T-helper 1 cell treated with Interleukin-12 subunit alpha and Interleukin-12 subunit beta and Interleukin-4 antibody, amounts not matched to agents 30 ng/mL and 1 ng/mL, for 36 hours (primary cell): ENCODE measurements around the gene CEP112. TPM values are rescaled to one million over a fixed set of nuclear protein-coding genes. Genes with fewer than 3 reads are reported as not detected.

Experiments
- intact Hi-C: fragments of 100-400 bp; cut with micrococcal nuclease; formaldehyde crosslinking; loops from one replicate; pipeline ENCODE4 v1.15.1; 2024
- total RNA-seq: library from RNA; stranded (reverse); gene quantifications from 2 replicates; pipeline ENCODE4 v1.2.3, GENCODE V29; 2022

The CEP112 gene
- total RNA-seq, 1 donor from 2014 or later, result 3.0 TPM

DNA sequence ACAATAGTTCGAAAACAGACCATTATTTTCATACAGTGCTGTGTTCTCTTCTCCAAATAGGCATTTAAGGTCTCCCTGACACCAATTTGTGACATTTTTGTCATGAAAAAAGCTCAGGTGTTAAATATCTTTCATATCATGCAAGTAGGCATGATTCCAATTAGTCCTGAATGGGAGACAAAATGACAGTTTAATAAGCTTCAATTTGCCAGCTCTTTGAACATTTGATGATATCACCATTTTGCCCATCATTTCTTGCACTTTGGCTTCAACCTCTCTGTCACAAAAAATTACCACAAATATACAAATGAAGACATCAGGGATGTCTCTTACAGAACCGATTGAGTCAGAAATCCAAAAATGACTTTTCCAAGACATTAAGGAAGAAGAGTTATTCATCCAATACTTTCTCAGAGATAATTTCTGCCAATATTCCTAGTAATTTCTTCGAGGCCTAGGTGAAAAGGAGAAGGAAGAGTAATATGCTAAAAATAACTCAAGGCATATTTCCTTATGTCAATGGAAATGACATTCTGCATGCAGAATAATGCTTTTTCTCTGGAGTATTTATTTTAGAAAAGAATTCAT is 298.1 kb downstream of the CEP112 start:
- intact Hi-C loops, result no loop called here

DNA sequence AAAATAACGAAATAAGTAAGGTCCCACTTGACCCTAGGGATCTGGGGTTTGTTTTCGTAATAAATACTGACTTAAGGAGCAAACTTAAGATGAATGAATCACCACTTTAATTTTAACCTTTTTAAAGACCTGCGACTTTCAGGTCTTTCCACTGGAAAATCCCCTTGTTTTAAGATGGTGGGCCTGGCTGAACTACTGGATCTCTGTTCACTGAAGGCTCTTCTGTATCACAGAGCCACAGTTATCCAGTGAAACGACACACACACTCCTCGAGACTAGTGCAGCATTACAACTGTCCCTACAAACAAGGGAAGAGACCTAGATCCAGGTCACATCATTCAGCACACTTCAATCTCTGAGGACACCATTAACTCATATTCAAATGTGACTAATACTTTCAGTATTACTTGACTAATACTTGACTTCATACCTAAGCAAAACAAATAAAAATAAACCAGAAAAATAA is 299.0 kb downstream of the CEP112 start:
- intact Hi-C loops, result no loop called here

DNA sequence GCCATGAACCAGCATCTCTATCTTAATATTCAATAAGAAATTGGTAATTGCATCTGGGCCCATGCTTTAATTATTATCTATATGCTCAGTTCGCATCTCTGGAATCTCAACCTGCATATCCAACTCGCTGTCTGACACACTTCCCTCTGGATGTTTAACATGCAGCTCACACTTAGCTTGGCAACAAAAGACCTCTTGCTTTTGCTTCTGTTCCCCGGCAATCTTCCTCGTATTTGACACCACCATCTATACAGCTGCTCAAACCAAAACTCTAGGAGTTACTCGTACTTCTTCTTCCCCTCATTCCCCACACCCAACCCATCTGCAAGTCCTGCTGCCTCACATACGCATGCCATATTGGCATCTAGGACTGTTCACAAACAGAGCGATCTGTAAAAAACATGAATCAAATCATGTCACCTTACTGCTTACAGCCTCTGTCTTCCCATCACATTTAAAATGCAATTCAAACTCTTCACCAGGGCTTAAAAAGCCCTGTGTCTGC is 300.6 kb downstream of the CEP112 start:
- intact Hi-C loops, result no loop called here

DNA sequence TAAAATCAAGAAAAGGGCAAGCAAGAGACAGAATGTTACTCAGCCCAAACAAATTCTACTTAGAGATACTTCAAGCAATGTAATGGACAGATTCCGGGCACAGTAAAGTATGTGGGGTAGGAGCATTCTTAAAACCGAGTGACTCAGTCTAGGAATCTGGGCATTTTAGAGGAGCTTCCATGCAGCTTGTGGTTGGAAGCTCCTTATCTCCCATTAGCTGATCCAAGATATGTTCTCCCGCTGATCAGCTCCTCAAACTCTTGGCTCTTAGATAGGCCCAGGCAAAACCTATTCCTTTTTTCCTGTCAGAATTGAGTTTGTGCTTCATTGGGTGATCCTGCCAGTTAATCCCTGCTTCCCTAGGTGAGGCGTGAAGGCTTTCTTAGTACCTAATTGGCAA is 303.3 kb downstream of the CEP112 start:
- intact Hi-C loops, result no loop called here

DNA sequence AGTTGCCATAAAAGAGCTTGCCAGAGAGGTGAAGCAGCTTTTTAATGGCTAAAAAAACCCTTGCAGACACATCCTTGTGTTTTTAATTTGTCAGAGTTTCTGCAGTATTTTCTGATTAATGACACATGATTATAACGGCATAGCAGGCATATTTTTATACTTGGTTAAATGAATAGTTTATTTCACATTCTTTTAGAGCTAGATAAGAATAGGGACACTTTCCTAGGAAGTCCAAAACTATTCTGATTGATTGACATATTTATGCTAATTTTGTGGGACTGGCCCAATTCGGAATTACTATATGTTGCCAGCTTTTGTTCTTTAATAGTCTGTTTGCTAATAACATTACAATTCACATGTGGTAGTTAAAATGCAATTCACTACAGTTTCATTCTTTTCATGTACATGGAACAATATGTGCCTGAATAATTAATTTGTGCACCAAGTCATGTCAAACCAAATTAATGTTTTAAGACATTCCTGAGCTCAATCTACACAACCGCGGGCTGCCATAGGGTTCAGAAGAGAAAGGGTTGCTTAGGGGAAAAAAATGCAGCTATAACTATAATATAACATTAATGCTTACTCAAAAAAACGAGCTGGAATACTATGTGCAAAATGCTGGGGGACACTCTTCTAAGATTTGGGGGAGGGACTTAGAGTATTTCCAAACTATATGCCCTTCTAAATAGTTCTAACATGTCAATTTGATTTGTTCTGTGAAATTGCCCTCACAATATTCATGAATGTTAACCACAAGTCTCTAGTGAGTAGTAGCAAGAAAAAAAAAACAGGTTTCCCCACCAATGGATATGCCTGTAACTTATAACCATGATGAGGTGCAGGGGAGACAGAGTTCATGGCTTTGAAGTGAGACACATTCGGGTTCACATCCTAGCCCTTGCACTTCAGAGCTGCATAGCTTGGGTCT is 305.4 kb downstream of the CEP112 start:
- intact Hi-C loops, result no loop called here

DNA sequence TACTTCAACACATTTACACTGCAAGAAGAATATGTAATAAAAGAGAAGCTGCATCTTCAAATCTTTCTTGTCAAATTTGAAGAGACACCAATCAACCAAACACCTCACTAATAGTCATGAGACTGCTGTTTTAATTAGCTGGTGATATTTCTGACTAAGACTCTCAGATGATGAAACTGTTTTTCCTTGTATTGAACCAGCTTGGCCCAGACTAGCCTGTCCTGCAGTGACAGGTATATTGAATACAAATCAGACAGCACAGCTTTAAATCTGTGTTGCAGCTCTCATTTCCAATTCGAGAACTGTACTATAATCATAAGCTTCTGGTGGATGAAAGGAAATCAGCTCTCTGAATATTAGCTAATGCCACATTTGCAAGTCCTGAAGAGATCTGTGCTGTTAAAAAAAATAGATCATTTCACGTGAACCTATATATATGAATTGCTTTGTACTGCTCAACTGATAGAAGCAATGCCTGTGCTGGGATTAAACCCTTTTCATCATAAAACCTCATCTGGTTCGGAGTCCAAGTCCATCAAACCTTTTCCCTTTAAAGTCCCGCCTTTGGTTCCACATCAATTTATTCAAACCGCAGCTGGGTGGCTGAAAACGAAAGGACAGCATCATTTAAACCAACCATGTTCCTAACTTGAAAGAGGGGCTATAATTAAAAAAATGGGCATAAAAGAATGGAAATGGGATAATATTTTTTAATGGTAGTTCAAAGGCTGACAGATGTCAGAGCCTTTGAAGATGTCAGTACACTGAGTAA is 306.2 kb downstream of the CEP112 start:
- intact Hi-C loops, result no loop called here

DNA sequence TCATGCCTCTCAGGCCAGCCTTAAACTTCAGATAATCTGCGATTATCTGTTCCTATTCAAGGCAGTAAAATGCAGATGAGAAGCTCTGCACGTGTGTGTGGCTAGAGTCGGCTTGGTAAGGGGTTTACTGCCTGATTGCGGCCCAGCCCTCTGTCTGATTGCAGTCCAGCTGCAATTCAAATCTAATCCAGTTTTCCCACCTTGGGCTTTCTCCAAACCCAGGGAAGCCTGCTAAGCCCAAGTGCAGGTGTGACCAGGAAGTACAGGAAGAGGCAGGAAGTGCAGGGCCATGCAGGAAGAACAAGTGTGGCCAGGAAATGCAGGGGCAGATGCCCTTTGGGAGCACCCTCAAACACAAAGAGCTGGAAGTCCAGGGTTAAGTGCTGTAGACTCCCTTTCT is 314.9 kb downstream of the CEP112 start:
- intact Hi-C loops, result no loop called here

DNA sequence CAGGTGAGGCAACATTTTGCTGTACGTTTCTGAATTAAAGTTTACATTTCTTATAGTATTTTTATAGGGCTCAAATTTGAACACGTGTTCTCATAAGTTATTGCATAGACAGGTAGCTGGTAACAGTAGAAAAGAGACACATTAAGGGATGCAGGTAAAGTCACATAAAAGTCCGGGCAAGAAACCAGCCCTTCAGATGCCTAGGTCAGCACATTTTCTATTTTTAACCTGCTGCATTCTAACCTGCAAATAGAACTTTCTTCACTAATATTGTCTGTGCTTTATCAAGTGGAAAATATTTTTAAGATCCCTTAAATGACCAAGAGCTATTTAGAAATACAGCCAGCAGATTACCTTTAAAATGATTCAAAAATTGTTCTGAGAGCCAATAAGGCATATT is 323.1 kb downstream of the CEP112 start:
- intact Hi-C loops, result no loop called here

DNA sequence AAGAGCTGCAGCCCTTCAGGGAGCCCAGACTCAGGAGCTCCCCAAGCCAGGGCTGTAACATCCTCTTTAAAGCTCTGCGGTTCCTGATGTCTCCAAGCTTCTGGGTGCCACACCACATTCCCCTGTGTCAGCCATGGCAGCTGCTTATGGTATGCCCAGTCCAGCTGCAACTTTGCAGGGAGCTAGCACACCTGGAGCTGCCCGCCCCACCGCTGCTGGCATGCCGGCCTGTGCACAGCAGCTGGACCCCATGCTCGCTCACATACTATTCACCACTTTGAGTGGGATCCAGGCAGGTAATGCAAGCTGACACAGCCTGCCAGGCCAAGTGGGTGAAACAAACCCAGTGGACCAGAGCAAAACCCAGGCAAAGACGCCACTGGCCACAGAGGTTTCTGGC is 324.9 kb downstream of the CEP112 start:
- intact Hi-C loops, result no loop called here

DNA sequence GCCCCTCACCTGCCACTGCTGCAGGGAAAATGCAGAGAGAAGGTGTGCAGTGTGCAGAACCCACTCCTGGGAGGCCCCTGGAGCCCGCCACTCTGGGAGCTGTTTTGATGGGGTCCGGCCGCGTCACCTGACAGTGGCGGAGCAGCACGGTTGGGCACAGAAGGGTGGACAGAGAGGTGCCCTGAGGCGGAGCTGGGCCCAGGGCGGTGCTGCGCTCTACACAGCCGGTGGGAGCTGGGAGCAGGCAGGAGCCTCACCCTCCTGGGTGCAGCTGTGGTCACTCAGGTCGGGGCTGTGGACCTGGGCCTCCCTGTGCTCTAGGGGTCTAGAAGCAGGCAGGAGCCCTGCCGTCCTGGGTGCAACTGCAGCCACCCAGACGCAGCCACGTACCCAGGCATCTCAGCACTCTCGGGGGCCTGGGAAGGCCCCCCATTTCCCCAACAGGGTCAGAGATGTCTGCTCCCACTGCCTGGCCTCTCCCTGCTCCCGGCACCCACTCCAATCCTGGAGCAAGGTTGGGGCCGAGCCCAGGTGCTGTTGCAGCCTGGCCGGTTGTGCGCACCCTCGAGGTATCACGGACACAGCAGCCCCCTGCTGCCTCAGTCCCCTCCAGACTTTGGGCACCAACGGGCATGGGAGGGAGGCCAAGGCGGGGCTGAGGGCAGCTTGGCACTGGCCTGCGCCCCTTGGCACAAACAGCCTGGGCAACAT is 326.1 kb downstream of the CEP112 start:
- intact Hi-C loops, result no loop called here

DNA sequence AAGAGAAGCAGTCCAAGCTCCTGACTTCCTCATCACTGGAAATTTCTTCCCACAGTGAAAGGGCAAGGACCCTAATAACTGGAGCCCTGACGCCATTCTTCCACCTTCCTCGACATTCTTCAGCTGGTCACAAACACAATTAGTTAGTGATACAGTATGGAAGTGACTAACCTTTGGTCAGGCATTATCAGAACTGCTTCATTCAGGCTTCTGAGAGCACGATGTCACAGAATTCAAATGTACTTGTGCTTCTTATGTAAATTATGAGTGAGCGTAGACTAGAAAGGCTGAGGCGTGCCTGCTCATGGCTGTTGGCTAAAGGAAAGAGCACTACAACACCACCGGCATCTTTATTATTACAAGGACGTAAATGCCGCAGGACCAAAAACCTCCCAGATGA is 327.5 kb downstream of the CEP112 start:
- intact Hi-C loops, result no loop called here

DNA sequence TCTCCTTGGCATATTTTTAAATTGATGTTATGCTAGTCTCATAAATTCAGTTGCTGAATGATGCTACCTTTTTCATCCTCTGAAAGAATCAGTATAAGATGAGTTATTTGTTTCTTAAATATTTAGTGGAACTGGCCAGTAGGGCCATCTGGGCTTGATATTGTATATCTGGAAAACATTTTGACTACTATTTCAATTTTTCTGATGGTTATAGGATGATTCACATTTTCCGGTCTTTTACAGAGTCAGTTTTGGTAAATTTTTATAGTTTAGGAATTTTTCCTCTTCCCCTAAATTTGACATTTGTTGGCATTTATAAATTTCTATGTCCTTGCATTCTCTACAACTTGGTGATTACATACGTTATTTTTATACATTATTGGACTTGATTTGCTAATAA is 334.2 kb downstream of the CEP112 start:
- intact Hi-C loops, result no loop called here

DNA sequence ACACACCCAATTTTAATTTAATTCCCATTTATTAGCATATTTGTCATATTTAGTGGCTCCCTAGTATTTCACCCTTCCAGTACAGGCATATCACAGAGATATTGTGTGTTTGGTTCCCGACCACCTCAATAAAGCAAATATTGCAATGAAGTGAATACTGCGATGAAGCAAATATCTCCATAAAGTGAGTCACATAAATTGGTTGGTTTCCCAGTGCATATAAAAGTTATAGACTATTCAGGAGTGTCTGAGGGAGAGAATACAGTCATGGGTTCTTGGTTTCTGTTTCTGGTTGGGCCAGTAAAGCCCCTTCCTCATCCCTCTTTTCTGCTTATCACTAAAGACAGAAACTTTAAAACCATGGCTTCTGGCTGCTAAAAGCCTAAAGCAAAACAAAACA is 335.1 kb downstream of the CEP112 start:
- intact Hi-C loops, result no loop called here

DNA sequence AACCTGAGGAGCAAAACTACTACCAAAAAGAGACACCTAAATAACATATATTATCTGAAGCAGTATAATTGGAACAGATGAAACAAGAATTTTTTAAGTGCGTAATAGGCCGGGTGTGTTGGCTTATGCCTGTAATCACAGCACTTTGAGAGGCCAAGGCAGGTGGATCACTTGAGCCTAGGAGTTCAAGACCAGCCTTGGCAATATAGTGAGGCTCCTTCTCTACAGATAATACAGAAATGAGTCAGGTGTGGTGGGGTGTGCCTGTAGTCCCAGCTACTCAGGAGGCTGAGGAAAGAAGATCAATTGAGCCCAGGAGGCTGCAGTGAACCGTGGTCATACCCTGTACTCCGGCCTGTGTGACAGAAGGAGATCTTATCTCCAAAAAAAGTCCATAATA is 336.3 kb downstream of the CEP112 start:
- intact Hi-C loops, result no loop called here

DNA sequence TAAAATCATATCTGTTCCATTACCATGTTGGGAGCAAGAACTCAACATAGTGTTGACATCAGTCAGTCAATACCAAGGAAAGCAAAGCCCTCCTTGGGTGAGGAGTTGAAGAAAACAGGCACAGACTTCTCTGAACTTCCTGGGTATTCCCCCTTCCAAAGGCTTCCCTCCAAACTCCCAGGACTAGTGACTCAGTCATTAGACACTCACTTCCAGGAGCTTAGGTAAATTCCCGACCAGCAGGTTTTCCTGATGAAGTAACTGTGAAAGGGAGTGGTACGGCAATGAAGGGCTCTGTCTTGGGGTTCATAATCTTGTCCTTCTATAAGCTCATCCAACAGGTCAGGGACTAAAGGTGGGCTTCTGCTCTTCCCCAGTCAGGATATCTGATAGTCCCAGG is 336.7 kb downstream of the CEP112 start:
- intact Hi-C loops, result no loop called here

DNA sequence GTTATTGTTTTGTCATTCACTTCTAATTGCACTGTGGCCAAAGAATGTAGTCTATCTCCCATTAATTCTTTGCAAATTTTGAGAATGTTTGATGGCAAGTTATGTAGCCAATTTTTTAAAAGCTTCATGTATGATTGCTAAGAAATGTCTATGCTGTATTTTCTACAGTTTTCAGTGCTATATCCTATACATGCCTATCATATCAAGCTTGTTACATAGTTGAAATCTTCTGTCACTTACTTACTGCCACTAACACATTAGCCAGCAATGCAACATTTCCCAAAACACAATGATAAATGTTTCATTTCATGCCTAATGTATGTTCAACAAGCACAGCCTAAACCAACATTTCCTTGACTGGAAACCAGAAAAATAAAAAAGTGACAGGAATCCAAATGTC is 338.1 kb downstream of the CEP112 start:
- intact Hi-C loops, result no loop called here

DNA sequence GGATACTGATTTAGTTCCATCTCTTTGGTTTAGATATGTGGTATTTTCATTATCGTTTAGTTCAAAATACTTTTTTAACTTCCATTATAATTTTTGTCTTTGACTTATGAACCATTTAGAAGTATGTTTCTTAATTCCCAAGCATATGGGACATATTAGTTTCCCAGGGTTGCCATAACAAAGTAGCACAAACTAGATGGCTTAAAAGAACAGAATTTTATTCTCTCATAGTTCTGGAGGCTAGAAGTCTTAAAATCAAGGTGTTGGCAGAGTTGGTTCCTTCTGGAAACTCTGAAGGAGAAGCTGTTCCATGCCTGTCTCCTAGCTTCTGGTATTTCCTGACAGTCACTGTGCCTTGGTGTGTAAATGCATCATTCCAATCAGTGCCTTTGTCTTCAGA is 339.0 kb downstream of the CEP112 start:
- intact Hi-C loops, result no loop called here

DNA sequence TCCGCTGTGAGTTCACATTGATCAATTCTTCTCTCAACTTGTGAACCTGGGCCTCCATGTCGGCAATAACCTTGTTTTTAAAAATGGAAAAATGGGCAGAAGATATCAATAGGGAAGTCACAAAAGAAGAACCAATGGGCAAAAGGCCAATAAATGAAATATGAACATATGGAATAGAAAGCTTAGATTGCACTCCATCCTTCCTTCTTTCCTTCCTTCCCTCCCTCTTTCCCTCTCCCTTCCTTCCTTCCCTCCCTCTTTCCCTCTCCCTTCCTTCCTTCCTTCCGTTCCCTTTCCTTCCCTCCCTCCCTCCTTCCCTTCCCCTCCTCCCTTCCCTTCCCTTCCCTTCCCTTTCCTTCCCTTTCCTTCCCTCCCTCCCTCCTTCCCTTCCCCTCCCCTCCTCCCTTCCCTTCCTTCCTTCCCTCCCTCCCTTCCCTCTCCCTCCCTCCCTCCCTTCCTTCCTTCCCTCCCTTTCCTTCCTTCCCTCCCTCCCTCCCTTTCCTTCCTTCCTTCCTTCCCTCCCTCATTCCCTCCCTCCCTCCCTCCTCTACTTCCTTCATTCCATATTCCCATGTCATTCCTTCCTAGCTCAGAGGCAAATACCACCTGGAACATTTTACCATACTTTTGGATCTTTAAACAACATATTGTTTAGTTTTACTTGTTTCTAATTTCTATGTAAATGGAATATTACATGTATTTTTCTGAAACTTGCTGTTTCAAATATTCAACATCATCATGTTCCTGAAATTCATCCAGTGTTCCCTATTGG is 339.8 kb downstream of the CEP112 start:
- intact Hi-C loops, result no loop called here

DNA sequence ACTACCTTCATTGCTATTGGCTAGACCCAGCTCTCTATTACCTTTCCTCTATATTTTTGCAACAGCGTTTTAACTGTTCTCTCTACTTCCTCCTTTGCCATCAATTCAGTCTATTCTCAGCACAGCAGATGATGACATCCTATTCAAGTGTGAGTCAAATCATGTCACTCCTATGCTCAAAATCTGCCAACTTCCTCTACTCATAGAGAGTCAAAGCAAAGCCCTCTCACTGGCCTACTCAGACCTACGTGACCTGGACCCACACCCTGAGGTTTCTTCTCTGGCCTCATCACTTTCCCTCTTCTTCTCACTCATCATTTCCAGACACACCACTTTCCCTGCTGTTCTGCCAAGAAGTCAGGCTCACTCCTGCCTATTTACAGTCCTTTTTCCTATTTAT is 341.4 kb downstream of the CEP112 start:
- intact Hi-C loops, result no loop called here

DNA sequence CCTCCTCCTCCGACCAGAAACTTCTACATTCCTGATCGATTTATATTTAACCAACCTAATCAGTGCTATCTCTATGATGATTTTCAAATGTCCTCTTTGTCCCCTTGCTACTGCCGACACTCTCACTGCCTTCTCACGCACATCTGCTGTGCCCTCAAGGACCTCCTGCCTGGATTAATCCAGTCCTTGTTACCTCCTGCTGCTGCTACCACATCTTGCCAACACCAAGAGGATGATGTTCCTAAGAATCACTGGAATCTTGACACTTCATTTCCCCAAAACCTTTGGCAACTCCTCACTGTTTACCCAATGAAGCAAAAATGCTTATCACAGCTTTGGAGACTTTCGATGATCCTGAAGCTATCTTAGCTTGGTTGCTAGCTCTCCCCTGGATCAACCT is 343.2 kb downstream of the CEP112 start:
- intact Hi-C loops, result no loop called here

DNA sequence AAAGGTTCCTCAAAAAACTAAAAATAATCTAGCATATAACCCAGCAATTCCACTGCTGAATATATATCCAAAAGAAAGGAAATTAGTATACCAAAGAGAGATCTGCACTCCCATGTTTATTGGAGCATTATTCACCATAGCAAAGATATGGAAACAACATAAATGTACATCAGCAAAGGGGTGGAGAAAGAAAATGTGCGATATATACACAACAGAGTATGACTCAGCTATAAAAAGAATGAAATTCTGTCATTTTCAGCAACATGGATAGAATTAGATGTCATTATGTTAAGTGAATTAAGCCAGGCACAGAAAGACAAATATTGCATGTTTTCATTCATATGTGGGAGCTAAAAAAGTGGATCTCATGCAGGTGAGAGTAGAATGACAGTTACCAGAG is 350.8 kb downstream of the CEP112 start:
- intact Hi-C loops, result no loop called here
